Mononuclear cell (primary cell): ENCODE results near the gene KDM5B. TPM values are rescaled to one million over a fixed set of nuclear protein-coding genes. Genes with fewer than 3 reads are reported as not detected.
"Not testable (repeated sequence)": the region's sequence is repeated elsewhere in the genome, so short reads cannot be mapped to it uniquely, and the experiment has no call there.

Experiments used
- H3K27me3 ChIP-seq: 2 replicates; pipeline ENCODE4 v1.6.0; 2011; ENCODE audit warnings: low read length, control low read depth; ENCODE audit not compliant: insufficient read depth
- H3K4me1 ChIP-seq: 2 replicates; pipeline ENCODE4 v1.5.1; 2011; ENCODE audit warnings: mild to moderate bottlenecking, low read length, control low read depth; ENCODE audit not compliant: insufficient read depth
- H3K4me3 ChIP-seq: 2 replicates; pipeline ENCODE4 v1.5.1; 2011; ENCODE audit warnings: mild to moderate bottlenecking, low read length, moderate library complexity
- H3K9me3 ChIP-seq: 2 replicates; pipeline ENCODE4 v1.5.1; 2011; ENCODE audit warnings: low read depth, mild to moderate bottlenecking, control low read depth, low read length
- total RNA-seq: library from RNA; depleted of rRNA; stranded (reverse); fragments of >200 nt; gene quantifications from one replicate; pipeline ENCODE4 v1.2.3, GENCODE V29; 2012

KDM5B gene
- total RNA-seq, 1 donor = 84.7 TPM

GRCh38 chr1:202786804-202787203 is 21.4 kb downstream of the KDM5B start:
- Histone ChIP-seq H3K4me3 (no peak overlapping the region), H3K4me1 (no peaks in the 10 kb centered on the region), H3K9me3 (no peaks in the 10 kb centered on the region), H3K27me3 (no peaks in the 10 kb centered on the region)

- Histone ChIP-seq H3K4me1 (peaks cover 3% of the 10 kb centered on the region), H3K9me3 (no peaks in the 10 kb centered on the region), H3K27me3 (no peaks in the 10 kb centered on the region), H3K4me3 (no peak overlapping the region)
Measured at GRCh38 chr1:202781180-202781579, 27.0 kb downstream of the KDM5B start.

- no peaks in the 10 kb centered on the region for H3K27me3 ChIP-seq
- no peak overlapping the region for H3K4me3 ChIP-seq
- no peaks in the 10 kb centered on the region for H3K4me1 ChIP-seq
- no peaks in the 10 kb centered on the region for H3K9me3 ChIP-seq
Measured at GRCh38 chr1:202770135-202770534, 38.1 kb downstream of the KDM5B start.

- no peaks in the 10 kb centered on the region for H3K27me3 ChIP-seq
- H3K4me3 ChIP-seq = no peak overlapping the region
- no peaks in the 10 kb centered on the region for H3K9me3 ChIP-seq
- peaks cover 5% of the 10 kb centered on the region for H3K4me1 ChIP-seq
Measured at GRCh38 chr1:202765721-202766120, 42.5 kb downstream of the KDM5B start.

- no peaks in the 10 kb centered on the region for H3K27me3 ChIP-seq
- peaks cover 9% of the 10 kb centered on the region for H3K4me1 ChIP-seq
- H3K4me3 ChIP-seq = no peak overlapping the region
- no peaks in the 10 kb centered on the region for H3K9me3 ChIP-seq
Measured at GRCh38 chr1:202762019-202762418, 46.2 kb downstream of the KDM5B start.

GRCh38 chr1:202760589-202760988 is 47.6 kb downstream of the KDM5B start:
- Histone ChIP-seq H3K27me3 (no peaks in the 10 kb centered on the region), H3K4me3 (no peak overlapping the region), H3K4me1 (peaks cover 9% of the 10 kb centered on the region)

GRCh38 chr1:202756391-202756790 is 51.8 kb downstream of the KDM5B start:
- Histone ChIP-seq H3K9me3 (no peaks in the 10 kb centered on the region), H3K4me3 (no peak overlapping the region), H3K4me1 (peaks cover 9% of the 10 kb centered on the region), H3K27me3 (no peaks in the 10 kb centered on the region)

More at GRCh38 chr1:202760589-202760988, 47.6 kb downstream of the KDM5B start:
- no peaks in the 10 kb centered on the region for H3K9me3 ChIP-seq

GRCh38 chr1:202754293-202754692 is 53.9 kb downstream of the KDM5B start:
- Histone ChIP-seq H3K27me3 (no peaks in the 10 kb centered on the region), H3K4me3 (no peak overlapping the region), H3K9me3 (no peaks in the 10 kb centered on the region), H3K4me1 (no peaks in the 10 kb centered on the region)

- H3K4me1 ChIP-seq = no peaks in the 10 kb centered on the region
- H3K9me3 ChIP-seq = no peaks in the 10 kb centered on the region
- H3K4me3 ChIP-seq = no peak overlapping the region
- no peaks in the 10 kb centered on the region for H3K27me3 ChIP-seq
Measured at GRCh38 chr1:202752774-202753173, 55.4 kb downstream of the KDM5B start.

- Histone ChIP-seq H3K27me3 (no peaks in the 10 kb centered on the region), H3K4me1 (no peaks in the 10 kb centered on the region), H3K4me3 (no peak overlapping the region), H3K9me3 (no peaks in the 10 kb centered on the region)
Measured at GRCh38 chr1:202750761-202751160, 57.5 kb downstream of the KDM5B start.

- H3K4me3 ChIP-seq = no peak overlapping the region
- H3K27me3 ChIP-seq = no peaks in the 10 kb centered on the region
- H3K4me1 ChIP-seq = peaks cover 3% of the 10 kb centered on the region
- no peaks in the 10 kb centered on the region for H3K9me3 ChIP-seq
Measured at GRCh38 chr1:202750024-202750423, 58.2 kb downstream of the KDM5B start.

- Histone ChIP-seq H3K4me1 (peaks cover 3% of the 10 kb centered on the region), H3K9me3 (no peaks in the 10 kb centered on the region), H3K4me3 (no peak overlapping the region), H3K27me3 (no peaks in the 10 kb centered on the region)
Measured at GRCh38 chr1:202745323-202745888, 62.8 kb downstream of the KDM5B start.

- not testable (repeated sequence) for H3K27me3 ChIP-seq, H3K4me1 ChIP-seq, H3K4me3 ChIP-seq, H3K9me3 ChIP-seq
Measured at GRCh38 chr1:202744770-202745169, 63.5 kb downstream of the KDM5B start.

GRCh38 chr1:202742496-202742895 is 65.7 kb downstream of the KDM5B start:
- Histone ChIP-seq H3K27me3 (no peaks in the 10 kb centered on the region), H3K4me3 (no peak overlapping the region), H3K4me1 (peaks cover 3% of the 10 kb centered on the region), H3K9me3 (no peaks in the 10 kb centered on the region)

GRCh38 chr1:202733251-202733650 is 75.0 kb downstream of the KDM5B start:
- Histone ChIP-seq H3K4me3 (no peak overlapping the region), H3K4me1 (no peaks in the 10 kb centered on the region), H3K27me3 (no peaks in the 10 kb centered on the region), H3K9me3 (no peaks in the 10 kb centered on the region)

- H3K4me3 ChIP-seq = no peak overlapping the region
Measured at GRCh38 chr1:202728951-202729350, 79.3 kb downstream of the KDM5B start.

More at GRCh38 chr1:202728951-202729350, 79.3 kb downstream of the KDM5B start:
- Histone ChIP-seq H3K9me3 (no peaks in the 10 kb centered on the region), H3K27me3 (no peaks in the 10 kb centered on the region), H3K4me1 (no peaks in the 10 kb centered on the region)
